Loucy (cell line): ENCODE data around the gene NAXD.

Source experiments
- H2AFZ ChIP-seq: fragments of 200-600 bp; sonication (generic); 2 replicates; pipeline ENCODE4 v1.6.0; 2016; ENCODE audit warnings: antibody characterized with exemption, mild to moderate bottlenecking, low read length, moderate library complexity
- H3F3A ChIP-seq: fragments of 200-600 bp; 2 replicates; pipeline ENCODE4 v1.6.0; 2016; ENCODE audit warnings: antibody characterized with exemption, low read depth, mild to moderate bottlenecking
- H3K27me3 ChIP-seq: fragments of 200-600 bp; sonication (generic); 2 replicates; pipeline ENCODE4 v1.6.1; 2014; ENCODE audit warnings: low read length, mild to moderate bottlenecking; ENCODE audit not compliant: insufficient read depth, poor library complexity, severe bottlenecking
- H3K36me3 ChIP-seq: fragments of 200-600 bp; sonication (generic); 2 replicates; pipeline ENCODE4 v1.6.1; 2016; ENCODE audit warnings: low read length; ENCODE audit not compliant: insufficient read depth
- H3K4me1 ChIP-seq: fragments of 200-600 bp; sonication (generic); 2 replicates; pipeline ENCODE4 v1.5.1; 2014; ENCODE audit warnings: low read length, mild to moderate bottlenecking; ENCODE audit not compliant: insufficient read depth, poor library complexity, severe bottlenecking
- H3K4me2 ChIP-seq: fragments of 200-600 bp; sonication (generic); 2 replicates; pipeline ENCODE4 v1.6.0; 2014; ENCODE audit warnings: antibody characterized with exemption, low read length, low read depth, mild to moderate bottlenecking; ENCODE audit not compliant: poor library complexity, severe bottlenecking
- H3K4me3 ChIP-seq: fragments of 200-600 bp; sonication (generic); 2 replicates; pipeline ENCODE4 v1.5.1; 2014; ENCODE audit warnings: low read length, mild to moderate bottlenecking, mixed read lengths; ENCODE audit not compliant: poor library complexity, severe bottlenecking
- H3K79me2 ChIP-seq: fragments of 200-600 bp; sonication (generic); 2 replicates; pipeline ENCODE4 v1.6.1; 2014; ENCODE audit warnings: low read length; ENCODE audit not compliant: insufficient read depth
- H3K9ac ChIP-seq: fragments of 200-600 bp; sonication (generic); 2 replicates; pipeline ENCODE4 v1.6.0; 2014; ENCODE audit warnings: mild to moderate bottlenecking, low read depth, low read length, moderate library complexity; ENCODE audit not compliant: poor library complexity, severe bottlenecking
- H3K9me2 ChIP-seq: fragments of 200-600 bp; sonication (generic); replicated peaks from 2 replicates; pipeline ENCODE4 v1.6.1; 2016; ENCODE audit warnings: low read depth, low read length, mixed read lengths
- H3K9me3 ChIP-seq: fragments of 200-600 bp; sonication (generic); 2 replicates; pipeline ENCODE4 v1.6.1; 2014; ENCODE audit warnings: mild to moderate bottlenecking, antibody characterized with exemption, low read length, low read depth; ENCODE audit not compliant: insufficient read depth
- H4K20me1 ChIP-seq: fragments of 200-600 bp; sonication (generic); 2 replicates; pipeline ENCODE4 v1.6.0; 2014; ENCODE audit warnings: antibody characterized with exemption, low read length, mild to moderate bottlenecking; ENCODE audit not compliant: insufficient read depth, poor library complexity, severe bottlenecking
- EZH2phosphoT487 ChIP-seq: fragments of 200-600 bp; IDR thresholded peaks from 2 replicates; pipeline ENCODE4 v1.6.1; 2018; ENCODE audit warnings: antibody characterized with exemption, mild to moderate bottlenecking, moderate library complexity, borderline replicate concordance
- TF ChIP-seq, protein P1 (sequence below): fragments of 200-600 bp; sonication (generic); conservative IDR thresholded peaks from 2 replicates; pipeline ENCODE4 v1.5.1; 2014; ENCODE audit warnings: mild to moderate bottlenecking, antibody characterized with exemption, low read length

The NAXD gene

DNA sequence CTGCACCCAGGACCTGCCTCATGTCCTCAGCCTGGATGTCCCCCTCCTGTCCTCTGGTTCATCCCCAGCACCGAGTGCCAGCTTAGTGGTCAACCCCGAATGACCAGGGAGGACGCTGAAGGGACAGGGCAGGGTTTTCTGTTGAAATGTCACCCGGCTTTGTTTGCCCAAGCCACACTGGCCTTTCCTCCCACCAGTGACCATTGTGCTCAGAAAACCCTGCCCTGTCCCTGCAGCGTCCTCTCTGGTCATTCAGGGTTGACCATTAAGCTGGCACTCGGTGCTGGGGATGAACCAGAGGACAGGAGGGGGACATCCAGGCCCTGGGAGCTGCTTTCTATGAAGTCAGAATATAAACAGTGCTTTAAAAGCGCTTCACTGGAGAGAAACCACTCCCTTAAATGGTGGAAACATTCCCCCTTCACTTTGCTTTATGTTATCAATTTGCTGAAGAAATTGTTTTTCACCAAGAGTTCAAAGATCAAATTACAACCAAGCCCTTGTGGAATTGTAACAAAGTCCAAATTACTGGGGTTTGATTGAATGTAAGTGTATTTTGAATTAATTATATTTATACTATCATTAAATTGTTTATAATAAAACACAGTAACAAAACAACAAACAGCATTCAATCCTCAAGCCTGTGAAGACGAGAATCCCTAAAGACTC is 69.2 kb downstream of the NAXD start:
- no peak overlapping the region for H3K9ac ChIP-seq
- TF ChIP-seq, protein P1, sequence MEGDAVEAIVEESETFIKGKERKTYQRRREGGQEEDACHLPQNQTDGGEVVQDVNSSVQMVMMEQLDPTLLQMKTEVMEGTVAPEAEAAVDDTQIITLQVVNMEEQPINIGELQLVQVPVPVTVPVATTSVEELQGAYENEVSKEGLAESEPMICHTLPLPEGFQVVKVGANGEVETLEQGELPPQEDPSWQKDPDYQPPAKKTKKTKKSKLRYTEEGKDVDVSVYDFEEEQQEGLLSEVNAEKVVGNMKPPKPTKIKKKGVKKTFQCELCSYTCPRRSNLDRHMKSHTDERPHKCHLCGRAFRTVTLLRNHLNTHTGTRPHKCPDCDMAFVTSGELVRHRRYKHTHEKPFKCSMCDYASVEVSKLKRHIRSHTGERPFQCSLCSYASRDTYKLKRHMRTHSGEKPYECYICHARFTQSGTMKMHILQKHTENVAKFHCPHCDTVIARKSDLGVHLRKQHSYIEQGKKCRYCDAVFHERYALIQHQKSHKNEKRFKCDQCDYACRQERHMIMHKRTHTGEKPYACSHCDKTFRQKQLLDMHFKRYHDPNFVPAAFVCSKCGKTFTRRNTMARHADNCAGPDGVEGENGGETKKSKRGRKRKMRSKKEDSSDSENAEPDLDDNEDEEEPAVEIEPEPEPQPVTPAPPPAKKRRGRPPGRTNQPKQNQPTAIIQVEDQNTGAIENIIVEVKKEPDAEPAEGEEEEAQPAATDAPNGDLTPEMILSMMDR: no peak
- no peak for TF ChIP-seq EZH2phosphoT487
- no peaks in the 10 kb centered on the region for H3K4me1 ChIP-seq
- H4K20me1 ChIP-seq: no peaks in the 10 kb centered on the region
- H3K9me3 ChIP-seq: no peaks in the 10 kb centered on the region
- no peaks in the 10 kb centered on the region for H3K9me2 ChIP-seq
- no peaks in the 10 kb centered on the region for H3F3A ChIP-seq
- H3K36me3 ChIP-seq: peaks cover 55% of the 10 kb centered on the region; the same call in 1 of the 2 replicates
- no peaks in the 10 kb centered on the region for H3K79me2 ChIP-seq
- H2AFZ ChIP-seq: no peak overlapping the region
- H3K27me3 ChIP-seq: no peaks in the 10 kb centered on the region
- H3K4me2 ChIP-seq: no peak overlapping the region
- no peak overlapping the region for H3K4me3 ChIP-seq

DNA sequence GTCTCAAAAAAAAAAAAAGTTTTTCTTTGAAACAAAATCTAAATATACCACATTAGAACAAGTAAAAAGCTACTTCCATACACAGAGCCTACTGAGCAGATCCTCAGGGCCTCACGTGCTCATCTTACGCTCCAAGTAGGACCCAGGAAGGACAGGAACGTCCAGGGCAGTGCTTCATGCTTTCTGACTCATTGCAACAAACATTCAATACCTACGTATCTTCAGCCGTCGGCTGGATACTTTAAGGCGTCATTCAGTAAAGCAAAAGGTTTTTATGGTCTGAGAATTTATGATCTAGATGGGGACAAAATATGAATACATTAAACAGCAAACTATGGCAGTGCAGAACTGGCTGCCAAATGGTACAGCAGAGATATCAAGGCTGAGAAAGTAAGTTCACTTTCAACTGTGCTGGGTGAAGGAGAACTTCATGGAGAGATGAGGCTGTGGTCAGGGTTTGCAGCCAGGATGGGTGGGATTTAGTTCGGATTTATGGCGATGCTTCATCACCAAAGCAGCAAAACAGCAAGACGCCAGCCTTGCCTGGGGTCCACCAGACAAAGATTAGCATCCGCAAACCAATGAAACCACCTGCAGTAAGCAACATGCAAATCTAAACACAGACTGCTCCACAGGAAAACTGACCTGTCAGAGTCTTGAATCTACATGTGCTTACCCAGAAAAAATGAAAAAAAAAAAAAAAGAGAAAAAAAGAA is 70.1 kb downstream of the NAXD start:
- no peak overlapping the region for H3K9ac ChIP-seq
- no peaks in the 10 kb centered on the region for H4K20me1 ChIP-seq
- H3K79me2 ChIP-seq: no peaks in the 10 kb centered on the region
- H3K4me1 ChIP-seq: no peaks in the 10 kb centered on the region
- no peaks in the 10 kb centered on the region for H3F3A ChIP-seq
- H3K27me3 ChIP-seq: no peaks in the 10 kb centered on the region
- no peak for TF ChIP-seq EZH2phosphoT487
- TF ChIP-seq, protein P1: no peak
- peaks cover 55% of the 10 kb centered on the region; the same call in 1 of the 2 replicates for H3K36me3 ChIP-seq
- no peak overlapping the region for H3K4me2 ChIP-seq
- H3K4me3 ChIP-seq: no peak overlapping the region
- no peak overlapping the region for H2AFZ ChIP-seq
- no peaks in the 10 kb centered on the region for H3K9me2 ChIP-seq
- no peaks in the 10 kb centered on the region for H3K9me3 ChIP-seq

DNA sequence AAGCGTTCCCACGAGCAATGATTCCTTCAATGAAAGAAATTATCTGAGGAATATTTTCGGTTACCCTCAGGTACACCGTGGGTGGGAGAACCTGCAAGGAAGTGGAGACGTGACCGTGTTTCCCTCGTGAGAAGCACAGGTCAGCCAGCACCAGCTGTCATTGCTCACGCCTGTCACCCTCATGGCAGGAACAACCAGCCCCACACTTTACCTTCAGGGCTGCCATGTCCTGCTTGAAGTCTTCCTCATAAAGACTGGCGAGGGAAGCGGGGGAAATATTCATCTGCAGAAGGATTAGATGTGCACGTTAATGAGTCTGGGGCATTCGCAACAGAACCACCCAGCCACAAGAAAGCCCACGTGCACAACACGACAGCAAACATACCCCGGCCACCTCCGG is 72.4 kb downstream of the NAXD start:
- H3F3A ChIP-seq: no peaks in the 10 kb centered on the region
- H3K9me3 ChIP-seq: no peaks in the 10 kb centered on the region
- no peaks in the 10 kb centered on the region for H3K9me2 ChIP-seq
- no peak for TF ChIP-seq EZH2phosphoT487
- TF ChIP-seq, protein P1: no peak
- no peak overlapping the region for H3K4me2 ChIP-seq
- H3K9ac ChIP-seq: no peak overlapping the region
- H2AFZ ChIP-seq: no peak overlapping the region
- peaks cover 40% of the 10 kb centered on the region; the same call in 1 of the 2 replicates for H3K36me3 ChIP-seq
- no peak overlapping the region for H3K4me3 ChIP-seq
- H3K4me1 ChIP-seq: no peaks in the 10 kb centered on the region
- H4K20me1 ChIP-seq: no peaks in the 10 kb centered on the region
- no peaks in the 10 kb centered on the region for H3K79me2 ChIP-seq
- H3K27me3 ChIP-seq: no peaks in the 10 kb centered on the region
